GM12878 (cell line): Measurements from ENCODE around the gene AFMID. TPM values are rescaled to one million over a fixed set of nuclear protein-coding genes. Genes with fewer than 3 reads are reported as not detected.

Experiments
- ATAC-seq: fragments of 200-7000 bp; cut with Tn5 transposase; 3 replicates; pipeline ENCODE4 v1.9.1; 2020; ENCODE audit warnings: mild to moderate bottlenecking, moderate library complexity
- BruUV-seq: library from RNA; stranded (reverse); fragments of 400-500 nt; replicated peaks from 2 replicates; lab custom pipeline; 2021; lab: Mats Ljungman, UMichigan
- CTCF ChIA-PET: fragments of 300-600 bp; sonication (Branson Sonifier 250); formaldehyde crosslinking; extraction: SDS; loops from one replicate; lab custom pipeline; 2021; ENCODE audit warnings: inconsistent platforms; lab: Yijun Ruan, JAX
- POLR2A ChIA-PET: fragments of 350-600 bp; formaldehyde crosslinking; extraction: SDS; loops from one replicate; lab custom pipeline; 2021; ENCODE audit warnings: inconsistent platforms; lab: Charles Lee
- RAD21 ChIA-PET: fragments of 300-600 bp; sonication (Branson Sonifier 250); formaldehyde crosslinking; loops from one replicate; lab custom pipeline; 2023; ENCODE audit warnings: antibody characterized with exemption; ENCODE audit not compliant: unreplicated experiment; lab: Charles Lee
- SMC1A ChIA-PET: fragments of 300-600 bp; sonication (Branson Sonifier 250); formaldehyde crosslinking; loops from one replicate; lab custom pipeline; 2023; ENCODE audit not compliant: unreplicated experiment, uncharacterized antibody; lab: Charles Lee
- DNase-seq: peaks from one replicate; pipeline ENCODE4 v3.0.0-alpha.2; 2011; ENCODE audit warnings: low read depth, low spot score
- FAIRE-seq: peaks from 3 replicates; lab custom pipeline; 2011; peaks lifted over from hg19 to GRCh38; lab: Jason Lieb, UNC
- H2AFZ ChIP-seq: 2 replicates; pipeline ENCODE4 v1.6.0; 2011; ENCODE audit warnings: low read depth, low read length, control low read depth; ENCODE audit not compliant: control insufficient read depth
- H3K27ac ChIP-seq: 2 replicates; pipeline ENCODE4 v1.5.1; 2011; ENCODE audit warnings: control low read depth; ENCODE audit not compliant: control insufficient read depth, insufficient read depth
- H3K27me3 ChIP-seq, 2 experiments: replicated peaks in 1 of 2; 2 replicates each; pipeline versions ENCODE4 v1.6.0 to v1.6.1; 2011; ENCODE audit warnings: low read length in 1 of 2; ENCODE audit not compliant: control insufficient read depth in 2 of 2, insufficient read depth in 2 of 2
- H3K36me3 ChIP-seq, 2 experiments: 2 replicates each; pipeline ENCODE4 v1.5.1; 2011; ENCODE audit warnings: low read length in 1 of 2; ENCODE audit not compliant: control insufficient read depth in 2 of 2, insufficient read depth in 2 of 2
- H3K4me1 ChIP-seq: 2 replicates; pipeline ENCODE4 v1.6.1; 2011; ENCODE audit warnings: mild to moderate bottlenecking, low read length, moderate library complexity, mixed read lengths; ENCODE audit not compliant: control insufficient read depth, insufficient read depth
- H3K4me2 ChIP-seq: 2 replicates; pipeline ENCODE4 v1.6.0; 2011; ENCODE audit warnings: control low read depth; ENCODE audit not compliant: control insufficient read depth, insufficient read depth
- H3K4me3 ChIP-seq: fragments of 200-600 bp; sonication (generic); 2 replicates; pipeline ENCODE4 v1.5.1; 2016
- H3K79me2 ChIP-seq: 2 replicates; pipeline ENCODE4 v1.6.0; 2011; ENCODE audit warnings: low read length; ENCODE audit not compliant: control insufficient read depth, insufficient read depth
- H3K9ac ChIP-seq: 2 replicates; pipeline ENCODE4 v1.8.0; 2011; ENCODE audit warnings: low read length, control low read depth, mixed read lengths; ENCODE audit not compliant: control insufficient read depth, insufficient read depth
- H3K9me3 ChIP-seq: replicated peaks from 3 replicates; pipeline ENCODE4 v1.5.1; 2011; ENCODE audit warnings: mild to moderate bottlenecking, low read length; ENCODE audit not compliant: control insufficient read depth, insufficient read depth
- H4K20me1 ChIP-seq: 2 replicates; pipeline ENCODE4 v1.6.0; 2011; ENCODE audit not compliant: control insufficient read depth, insufficient read depth
- MYB ChIP-seq: fragments of 150-350 bp; IDR thresholded peaks from 2 replicates; pipeline ENCODE4 v1.6.1; 2014; ENCODE audit warnings: mild to moderate bottlenecking, low read depth, low read length, borderline replicate concordance
- POLR2AphosphoS2 ChIP-seq: IDR thresholded peaks from 2 replicates; pipeline ENCODE4 v1.6.1; 2011; ENCODE audit warnings: low read depth, mild to moderate bottlenecking, low read length, improper control_type of control experiment, moderate library complexity
- WGBS: methylation state at CpG from one replicate; pipeline ENCODE4 v1.1.6; 2016; ENCODE audit warnings: low lambda C conversion rate; ENCODE audit not compliant: insufficient replicate concordance, insufficient coverage; ENCODE audit errors: missing lambda C conversion rate; 5-methylcytosine and 5-hydroxymethylcytosine counted together
- in situ Hi-C: fragments of 300-500 bp; cut with MboI; formaldehyde crosslinking; loops from 9 replicates; pipeline ENCODE4 v1.14.3; 2018; ENCODE audit warnings: mixed read lengths
- intact Hi-C: fragments of 100-400 bp; cut with micrococcal nuclease; formaldehyde crosslinking; loops from one replicate; pipeline ENCODE4 v1.14.2; 2022; ENCODE audit not compliant: unreplicated experiment
- polyA plus RNA-seq, 11 experiments: library from polyadenylated mRNA; depleted of rRNA in 4 of 11; unstranded in 6 of 11; stranded (reverse) in 5 of 11; fragments of >200 nt; fragmentation: Nextera tagmentation in 4 of 11; fragmentation: Illumina TruSeq in 1 of 11; extraction: Ambion mirVana in 4 of 11; extraction: Trizol in 1 of 11; gene quantifications; 1 replicate in 1 of 11; 2 replicates in 10 of 11; pipeline versions ENCODE4 v1.2.1 to v1.2.3, GENCODE V29; 2011 to 2016; ENCODE audit warnings: inconsistent platforms in 2 of 11, missing spikeins in 2 of 11, low read depth in 1 of 11
- total RNA-seq, 4 experiments: library from RNA; depleted of rRNA in 3 of 4; stranded (reverse); fragments of >200 nt in 3 of 4; fragmentation: Illumina TruSeq in 1 of 4; extraction: Trizol in 1 of 4; gene quantifications; 2 replicates each; pipeline versions ENCODE4 v1.2.1 to v1.2.3, GENCODE V29; 2013 to 2021
- TF ChIP-seq, protein P1 (sequence below): fragments of 450-650 bp; formaldehyde crosslinking; IDR thresholded peaks from 2 replicates; pipeline ENCODE4 v1.4.0; 2020; ENCODE audit warnings: mild to moderate bottlenecking, moderate library complexity
- TF ChIP-seq, protein P2 (sequence below), 3 experiments: IDR thresholded peaks in 2 of 3; conservative IDR thresholded peaks in 1 of 3; 2 replicates each; pipeline ENCODE4 v1.5.1; 2011; ENCODE audit warnings: low read depth in 3 of 3, low read length in 3 of 3, mild to moderate bottlenecking in 3 of 3, control low read depth in 2 of 3, moderate library complexity in 2 of 3, inconsistent platforms in 1 of 3, mixed read lengths in 1 of 3; ENCODE audit not compliant: control insufficient read depth in 2 of 3, insufficient read depth in 1 of 3; ENCODE audit errors: extremely low read depth in 1 of 3

The AFMID gene
- total and polyA plus RNA-seq, 10 of the 15 experiments (the other 5 are each of a cell fraction or from before 2014, with no cell fraction given) = 36.1 to 98.8 (median 51.6) TPM

DNA sequence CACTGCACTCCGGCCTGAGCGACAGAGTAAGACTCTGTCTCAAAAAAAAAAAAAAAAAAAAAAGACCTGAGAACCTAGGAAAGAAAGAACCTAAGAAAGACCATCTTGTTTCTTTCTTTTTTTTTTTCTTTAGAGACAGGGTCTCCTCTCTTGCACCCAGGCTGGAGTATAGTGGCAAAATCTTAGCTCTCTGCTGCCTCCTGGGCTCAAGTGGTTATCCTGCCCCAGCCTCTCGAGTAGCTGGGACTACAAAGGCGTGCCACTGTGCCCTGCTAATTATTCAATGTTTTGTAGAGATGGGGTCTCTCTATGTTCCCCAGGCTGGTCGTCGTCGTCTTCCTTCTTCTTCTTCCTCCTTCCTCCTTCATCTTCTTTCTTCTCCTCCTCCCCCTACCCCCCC is 19.1 kb downstream of the AFMID start:
- peak; percentile 45; the same call in 2 of the 3 replicates for ATAC-seq
- TF ChIP-seq, protein P1, sequence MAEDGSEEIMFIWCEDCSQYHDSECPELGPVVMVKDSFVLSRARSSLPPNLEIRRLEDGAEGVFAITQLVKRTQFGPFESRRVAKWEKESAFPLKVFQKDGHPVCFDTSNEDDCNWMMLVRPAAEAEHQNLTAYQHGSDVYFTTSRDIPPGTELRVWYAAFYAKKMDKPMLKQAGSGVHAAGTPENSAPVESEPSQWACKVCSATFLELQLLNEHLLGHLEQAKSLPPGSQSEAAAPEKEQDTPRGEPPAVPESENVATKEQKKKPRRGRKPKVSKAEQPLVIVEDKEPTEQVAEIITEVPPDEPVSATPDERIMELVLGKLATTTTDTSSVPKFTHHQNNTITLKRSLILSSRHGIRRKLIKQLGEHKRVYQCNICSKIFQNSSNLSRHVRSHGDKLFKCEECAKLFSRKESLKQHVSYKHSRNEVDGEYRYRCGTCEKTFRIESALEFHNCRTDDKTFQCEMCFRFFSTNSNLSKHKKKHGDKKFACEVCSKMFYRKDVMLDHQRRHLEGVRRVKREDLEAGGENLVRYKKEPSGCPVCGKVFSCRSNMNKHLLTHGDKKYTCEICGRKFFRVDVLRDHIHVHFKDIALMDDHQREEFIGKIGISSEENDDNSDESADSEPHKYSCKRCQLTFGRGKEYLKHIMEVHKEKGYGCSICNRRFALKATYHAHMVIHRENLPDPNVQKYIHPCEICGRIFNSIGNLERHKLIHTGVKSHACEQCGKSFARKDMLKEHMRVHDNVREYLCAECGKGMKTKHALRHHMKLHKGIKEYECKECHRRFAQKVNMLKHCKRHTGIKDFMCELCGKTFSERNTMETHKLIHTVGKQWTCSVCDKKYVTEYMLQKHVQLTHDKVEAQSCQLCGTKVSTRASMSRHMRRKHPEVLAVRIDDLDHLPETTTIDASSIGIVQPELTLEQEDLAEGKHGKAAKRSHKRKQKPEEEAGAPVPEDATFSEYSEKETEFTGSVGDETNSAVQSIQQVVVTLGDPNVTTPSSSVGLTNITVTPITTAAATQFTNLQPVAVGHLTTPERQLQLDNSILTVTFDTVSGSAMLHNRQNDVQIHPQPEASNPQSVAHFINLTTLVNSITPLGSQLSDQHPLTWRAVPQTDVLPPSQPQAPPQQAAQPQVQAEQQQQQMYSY = no peak
- TF ChIP-seq, protein P2, sequence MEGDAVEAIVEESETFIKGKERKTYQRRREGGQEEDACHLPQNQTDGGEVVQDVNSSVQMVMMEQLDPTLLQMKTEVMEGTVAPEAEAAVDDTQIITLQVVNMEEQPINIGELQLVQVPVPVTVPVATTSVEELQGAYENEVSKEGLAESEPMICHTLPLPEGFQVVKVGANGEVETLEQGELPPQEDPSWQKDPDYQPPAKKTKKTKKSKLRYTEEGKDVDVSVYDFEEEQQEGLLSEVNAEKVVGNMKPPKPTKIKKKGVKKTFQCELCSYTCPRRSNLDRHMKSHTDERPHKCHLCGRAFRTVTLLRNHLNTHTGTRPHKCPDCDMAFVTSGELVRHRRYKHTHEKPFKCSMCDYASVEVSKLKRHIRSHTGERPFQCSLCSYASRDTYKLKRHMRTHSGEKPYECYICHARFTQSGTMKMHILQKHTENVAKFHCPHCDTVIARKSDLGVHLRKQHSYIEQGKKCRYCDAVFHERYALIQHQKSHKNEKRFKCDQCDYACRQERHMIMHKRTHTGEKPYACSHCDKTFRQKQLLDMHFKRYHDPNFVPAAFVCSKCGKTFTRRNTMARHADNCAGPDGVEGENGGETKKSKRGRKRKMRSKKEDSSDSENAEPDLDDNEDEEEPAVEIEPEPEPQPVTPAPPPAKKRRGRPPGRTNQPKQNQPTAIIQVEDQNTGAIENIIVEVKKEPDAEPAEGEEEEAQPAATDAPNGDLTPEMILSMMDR (IDR thresholded peaks at IDR 0.05 in 2 of 3, conservative IDR thresholded peaks at IDR 0.05 in 1 of 3; ENCODE audit: control insufficient read depth in 2 of 3, extremely low read depth in 1 of 3, insufficient read depth in 1 of 3, low read depth in 3 of 3, low read length in 3 of 3) = peak in 2 of 3 experiments; percentile 6 to 12; a peak in 1 of 6 replicates
- TF ChIP-seq POLR2AphosphoS2 (no peak), MYB (no peak)
- no TSS peak for BruUV-seq
- in situ Hi-C loops (no loop called here), intact Hi-C loops (no loop called here)
- peaks cover 0 to 11% of the 10 kb centered on the region in 2 experiments; a peak in 3 of 4 replicates for H3K36me3 ChIP-seq
- no peak for DNase-seq
- POLR2A ChIA-PET = interaction anchor here (0.7 to 1.0 kb wide), 3 partner anchors 25 to 84 kb away, joined by 3 to 7 read pairs (median 6); no protein-coding TSS in a partner anchor
- SMC1A ChIA-PET = interaction anchor here (0.7 to 1.6 kb wide), 3 partner anchors 32 to 118 kb away, joined by 3 to 4 read pairs (median 3); no protein-coding TSS in a partner anchor
- no peak for FAIRE-seq
- H3K79me2 ChIP-seq = no peaks in the 10 kb centered on the region
- H4K20me1 ChIP-seq = no peaks in the 10 kb centered on the region
- no peaks in the 10 kb centered on the region for H3K9me3 ChIP-seq
- CTCF ChIA-PET = interaction anchor here (0.9 to 1.6 kb wide), 2 partner anchors 13 to 186 kb away, joined by 3 to 7 read pairs; no protein-coding TSS in a partner anchor
- no peak overlapping the region for H3K9ac ChIP-seq
- H3K27ac ChIP-seq = no peak overlapping the region
- RAD21 ChIA-PET = interaction anchor here (0.7 to 1.3 kb wide), 3 partner anchors 62 to 187 kb away, joined by 3 to 5 read pairs (median 4); no protein-coding TSS in a partner anchor
- H3K4me3 ChIP-seq = no peak overlapping the region
- no peak overlapping the region for H2AFZ ChIP-seq
- no peak overlapping the region for H3K4me2 ChIP-seq
- H3K27me3 ChIP-seq = no peaks in the 10 kb centered on the region
- no peaks in the 10 kb centered on the region for H3K4me1 ChIP-seq
- 93% methylated on average over 5 of the region's 7 CpGs for WGBS
